GM23338 (cell line): ENCODE results near the gene ESYT1. TPM values are rescaled to one million over a fixed set of nuclear protein-coding genes. Genes with fewer than 3 reads are reported as not detected.
A peak's percentile ranks its signal among the peaks of the same experiment; 100 is the strongest.

Source experiments
- ATAC-seq: fragments of 200-7000 bp; cut with Tn5 transposase; 3 replicates; pipeline ENCODE4 v1.9.1; 2020
- DNase-seq: peaks from one replicate; pipeline ENCODE4 v3.0.0-alpha.2; 2015; ENCODE audit warnings: low spot score
- H2AFZ ChIP-seq: fragments of 200-600 bp; sonication (generic); 2 replicates; pipeline ENCODE4 v1.8.0; 2016; ENCODE audit warnings: antibody characterized with exemption, mild to moderate bottlenecking, moderate library complexity
- H3F3A ChIP-seq: fragments of 200-600 bp; sonication (generic); replicated peaks from 2 replicates; pipeline ENCODE4 v1.8.0; 2017; ENCODE audit warnings: antibody characterized with exemption, mixed run types, low read depth
- H3K27ac ChIP-seq: fragments of 200-600 bp; sonication (generic); 2 replicates; pipeline ENCODE4 v1.6.1; 2016; ENCODE audit warnings: low read depth
- H3K27me3 ChIP-seq: fragments of 200-600 bp; sonication (generic); 2 replicates; pipeline ENCODE4 v1.8.0; 2016; ENCODE audit warnings: mild to moderate bottlenecking, mixed run types, moderate library complexity; ENCODE audit not compliant: insufficient read depth
- H3K36me3 ChIP-seq: fragments of 200-600 bp; sonication (generic); 2 replicates; pipeline ENCODE4 v1.8.0; 2016; ENCODE audit warnings: mild to moderate bottlenecking; ENCODE audit not compliant: insufficient read depth
- H3K4me1 ChIP-seq: fragments of 200-600 bp; sonication (generic); 2 replicates; pipeline ENCODE4 v1.8.0; 2016; ENCODE audit warnings: mild to moderate bottlenecking, moderate library complexity; ENCODE audit not compliant: insufficient read depth
- H3K4me2 ChIP-seq: fragments of 200-600 bp; sonication (generic); 2 replicates; pipeline ENCODE4 v1.7.1; 2017; ENCODE audit warnings: mixed run types
- H3K4me3 ChIP-seq: fragments of 200-600 bp; sonication (generic); 2 replicates; pipeline ENCODE4 v1.6.1; 2016; ENCODE audit warnings: mixed run types
- H3K79me2 ChIP-seq: fragments of 200-600 bp; sonication (generic); replicated peaks from 2 replicates; pipeline ENCODE4 v1.8.0; 2017; ENCODE audit warnings: mild to moderate bottlenecking; ENCODE audit not compliant: insufficient read depth
- H3K9me2 ChIP-seq: fragments of 200-600 bp; sonication (generic); 2 replicates; pipeline ENCODE4 v1.8.0; 2017; ENCODE audit not compliant: insufficient read depth
- H4K20me1 ChIP-seq: fragments of 200-600 bp; sonication (generic); replicated peaks from 2 replicates; pipeline ENCODE4 v1.8.0; 2017; ENCODE audit warnings: mild to moderate bottlenecking; ENCODE audit not compliant: insufficient read depth
- H3K27ac Mint-ChIP-seq: 2 replicates; pipeline ENCODE4 v1.8.0; 2020; ENCODE audit warnings: inconsistent platforms, mild to moderate bottlenecking, moderate library complexity, mixed read lengths
- H3K27me3 Mint-ChIP-seq: 3 replicates; pipeline ENCODE4 v1.8.0; 2022; ENCODE audit warnings: low read depth, mild to moderate bottlenecking, moderate library complexity, mixed read lengths, inconsistent platforms; ENCODE audit not compliant: insufficient read depth, poor library complexity
- H3K36me3 Mint-ChIP-seq: 3 replicates; pipeline ENCODE4 v1.8.0; 2021; ENCODE audit warnings: low read depth, mild to moderate bottlenecking, inconsistent platforms, moderate library complexity, mixed read lengths
- H3K4me1 Mint-ChIP-seq: 3 replicates; pipeline ENCODE4 v1.8.0; 2020; ENCODE audit warnings: mild to moderate bottlenecking, inconsistent platforms, mixed read lengths
- H3K4me3 Mint-ChIP-seq: 3 replicates; pipeline ENCODE4 v1.8.0; 2021; ENCODE audit warnings: moderate library complexity, mild to moderate bottlenecking, inconsistent platforms, mixed read lengths
- H3K9me3 Mint-ChIP-seq: 3 replicates; pipeline ENCODE4 v1.8.0; 2020; ENCODE audit warnings: moderate library complexity, mild to moderate bottlenecking, inconsistent platforms, mixed read lengths
- CTCF ChIP-seq, 2 experiments: fragments of 200-600 bp in 1 of 2; sonication (generic) in 1 of 2; conservative IDR thresholded peaks; 2 replicates each; pipeline versions ENCODE4 v1.5.1 to v1.6.1; 2016 to 2017; ENCODE audit warnings: antibody characterized with exemption in 2 of 2, low read depth in 2 of 2, mild to moderate bottlenecking in 2 of 2, moderate library complexity in 1 of 2
- ETS1 ChIP-seq: IDR thresholded peaks from 2 replicates; pipeline ENCODE4 v1.6.1; 2016; ENCODE audit warnings: antibody characterized with exemption
- EZH2 ChIP-seq: fragments of 200-600 bp; sonication (generic); IDR thresholded peaks from one replicate; pipeline ENCODE4 v1.8.0; 2017; ENCODE audit warnings: antibody characterized with exemption, mild to moderate bottlenecking, low read depth; ENCODE audit not compliant: unreplicated experiment
- REST ChIP-seq: IDR thresholded peaks from one replicate; pipeline ENCODE4 v1.6.1; 2018; ENCODE audit warnings: antibody characterized with exemption; ENCODE audit not compliant: unreplicated experiment
- ZNF114 ChIP-seq: fragments of 250-450 bp; sonication (Bioruptor Pico); IDR thresholded peaks from 2 replicates; pipeline ENCODE4 v1.5.0; 2020; ENCODE audit warnings: mild to moderate bottlenecking, moderate library complexity
- ZNF331 ChIP-seq: fragments of 250-450 bp; sonication (Bioruptor Pico); IDR thresholded peaks from 2 replicates; pipeline ENCODE4 v1.5.0; 2020; ENCODE audit warnings: low read depth, mild to moderate bottlenecking, moderate library complexity
- polyA plus RNA-seq: library from polyadenylated mRNA; unstranded; fragments of >200 nt; fragmentation: Nextera tagmentation; extraction: Ambion mirVana; gene quantifications from 2 replicates; pipeline ENCODE4 v1.2.1, GENCODE V29; 2016
- total RNA-seq: library from RNA; depleted of rRNA; stranded (reverse); fragments of >200 nt; shearing (Covaris generic); gene quantifications from 2 replicates; pipeline ENCODE4 v1.2.3, GENCODE V29; 2014

The ESYT1 gene
- total and polyA plus RNA-seq, 2 experiments from 2014 or later, result 23.3 to 142 TPM

GRCh38 chr12:56082967-56083366 lies 45.1 kb upstream of the ESYT1 start (continued):
- TF ChIP-seq ETS1, result no peak
- TF ChIP-seq EZH2, result no peak
- no peak for TF ChIP-seq ZNF114 (CRISPR knock-in tag)
- TF ChIP-seq REST, result no peak
- TF ChIP-seq ZNF331 (CRISPR knock-in tag), result no peak

- DNase-seq (peak; percentile 81), ATAC-seq (peak; percentile 42)
- no peaks in the 10 kb centered on the region for H3K9me2 ChIP-seq
- no peak overlapping the region for H3K4me3 ChIP-seq
- no peak overlapping the region for H3K4me2 ChIP-seq
- no peak overlapping the region for H2AFZ ChIP-seq
- H3K27ac ChIP-seq, result no peak overlapping the region
- H3K9me3 Mint-ChIP-seq, result no peaks in the 10 kb centered on the region
- TF ChIP-seq CTCF (conservative IDR thresholded peaks at IDR 0.05; ENCODE audit: low read depth in 2 of 2) (peak; percentile 73), ZNF331 (CRISPR knock-in tag) (no peak), ETS1 (no peak)
- H3K27me3 Mint-ChIP-seq, result peaks cover 6% of the 10 kb centered on the region
- H3F3A ChIP-seq, result peaks cover 20% of the 10 kb centered on the region; the same call in 1 of the 2 replicates
- H3K4me1 ChIP-seq, result peaks cover 22% of the 10 kb centered on the region
- H3K4me3 Mint-ChIP-seq, result no peak overlapping the region; the same call in 2 of the 3 replicates
- peaks cover 30% of the 10 kb centered on the region for H3K79me2 ChIP-seq
- peaks cover 21% of the 10 kb centered on the region for H4K20me1 ChIP-seq
- H3K36me3 ChIP-seq, result peaks cover 24% of the 10 kb centered on the region; the same call in 1 of the 2 replicates
- no peaks in the 10 kb centered on the region for H3K27me3 ChIP-seq
- peaks cover 32% of the 10 kb centered on the region for H3K4me1 Mint-ChIP-seq
- peaks cover 64% of the 10 kb centered on the region for H3K36me3 Mint-ChIP-seq
- H3K27ac Mint-ChIP-seq, result 0 out of 2 replicates have a peak overlapping the region, but pooled peaks have one; percentile 66
Measured at GRCh38 chr12:56084958-56085543, 43.0 kb upstream of the ESYT1 start.
